RPMI7951 (cell line): ENCODE data around the gene RNU6-1. TPM values are rescaled to one million over a fixed set of nuclear protein-coding genes. Genes with fewer than 3 reads are reported as not detected.

Experiments used
- DNase-seq: peaks from one replicate; pipeline ENCODE4 v3.0.0-alpha.2; 2012; ENCODE audit warnings: low read depth
- total RNA-seq: library from RNA; depleted of rRNA; stranded (reverse); fragments of >200 nt; shearing (Covaris generic); gene quantifications from 2 replicates; pipeline ENCODE4 v1.2.3, GENCODE V29; 2014

RNU6-1 gene
- total RNA-seq, 1 experiment from 2014 or later = not detected

DNA sequence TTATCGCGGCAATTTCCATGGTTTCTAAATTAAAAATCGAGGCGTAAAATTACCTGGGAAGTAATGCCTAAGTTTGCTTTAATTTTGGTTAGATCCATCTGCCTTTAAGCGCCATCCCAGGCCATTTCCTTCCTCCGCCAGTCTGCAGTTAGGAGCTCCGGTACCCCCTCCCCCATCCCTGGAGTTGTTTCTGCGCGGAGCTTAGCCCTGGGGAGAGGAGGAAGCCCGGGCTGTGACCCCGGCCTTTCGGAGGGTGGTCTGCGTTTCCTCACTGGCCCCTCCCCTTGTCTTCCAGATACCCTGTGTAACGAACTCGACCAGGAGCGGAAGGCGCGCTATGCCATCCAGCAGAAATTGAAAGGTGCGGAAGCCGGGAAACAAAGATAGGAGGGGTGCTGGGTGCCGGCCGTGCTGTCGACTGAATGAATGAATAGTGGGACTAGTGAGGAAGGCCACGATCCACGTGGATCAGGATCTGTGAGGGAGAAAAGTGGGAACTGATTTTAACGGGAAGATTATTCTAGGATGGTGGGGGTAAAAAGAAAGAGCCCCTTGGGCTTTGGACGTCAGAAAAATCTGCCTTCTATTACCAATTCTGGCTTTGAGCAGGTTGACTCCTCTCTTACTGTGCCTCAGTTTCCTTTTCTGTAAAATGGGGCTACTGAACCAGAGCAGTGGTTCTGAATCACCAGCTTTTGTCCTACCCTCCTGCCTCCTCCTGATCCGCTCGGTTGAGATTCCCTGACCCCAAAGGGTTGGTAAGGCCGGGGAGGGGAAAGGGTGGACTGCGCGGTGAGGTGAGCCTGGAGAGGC, 6.7 kb downstream of the RNU6-1 start:
- no peak for DNase-seq

DNA sequence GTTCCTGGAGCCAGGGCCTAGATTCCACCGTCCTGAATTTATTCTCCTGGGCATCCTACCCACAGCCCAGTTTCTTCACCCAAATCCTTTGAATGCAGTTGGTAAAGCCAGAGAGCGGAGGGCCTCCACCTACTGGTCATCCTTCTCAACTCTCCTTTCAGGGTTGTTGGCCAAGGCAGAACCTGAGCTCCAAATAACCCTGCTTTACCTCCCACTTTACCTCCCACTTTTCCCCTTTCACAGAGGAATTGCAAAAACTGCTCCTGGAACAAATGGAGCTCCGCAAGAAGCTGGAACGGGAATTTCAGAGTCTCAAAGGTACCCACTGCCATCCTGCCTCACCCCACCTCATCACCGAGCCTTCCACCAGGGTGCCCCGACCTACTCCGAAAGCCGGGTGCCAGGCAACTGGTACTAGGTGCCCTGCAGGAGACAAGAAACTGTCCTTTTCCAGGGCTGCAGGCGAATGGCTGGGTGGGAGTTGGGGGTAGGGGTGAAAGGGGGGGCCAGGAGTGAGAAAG, 7.8 kb downstream of the RNU6-1 start:
- DNase-seq = peak; percentile 39

DNA sequence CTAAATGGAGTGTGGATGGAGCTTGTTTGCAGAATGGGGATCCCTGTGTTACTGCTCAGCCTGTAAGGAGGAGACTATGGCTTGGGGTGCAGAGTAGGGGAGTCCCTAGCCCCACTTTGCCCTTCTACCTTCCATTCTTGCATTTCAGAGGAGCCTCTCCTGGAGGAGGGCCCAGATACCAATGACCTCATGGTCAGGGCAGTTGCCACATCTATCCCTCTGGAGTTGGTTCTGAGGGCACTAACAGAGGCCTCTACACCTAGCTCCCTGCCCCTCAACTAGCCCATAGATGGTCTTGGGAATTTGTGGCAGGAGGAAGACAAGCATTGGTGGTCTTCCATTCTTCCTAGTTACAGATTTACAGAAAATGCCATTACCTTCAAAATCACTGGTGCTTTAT, 8.5 kb downstream of the RNU6-1 start:
- DNase-seq = no peak

DNA sequence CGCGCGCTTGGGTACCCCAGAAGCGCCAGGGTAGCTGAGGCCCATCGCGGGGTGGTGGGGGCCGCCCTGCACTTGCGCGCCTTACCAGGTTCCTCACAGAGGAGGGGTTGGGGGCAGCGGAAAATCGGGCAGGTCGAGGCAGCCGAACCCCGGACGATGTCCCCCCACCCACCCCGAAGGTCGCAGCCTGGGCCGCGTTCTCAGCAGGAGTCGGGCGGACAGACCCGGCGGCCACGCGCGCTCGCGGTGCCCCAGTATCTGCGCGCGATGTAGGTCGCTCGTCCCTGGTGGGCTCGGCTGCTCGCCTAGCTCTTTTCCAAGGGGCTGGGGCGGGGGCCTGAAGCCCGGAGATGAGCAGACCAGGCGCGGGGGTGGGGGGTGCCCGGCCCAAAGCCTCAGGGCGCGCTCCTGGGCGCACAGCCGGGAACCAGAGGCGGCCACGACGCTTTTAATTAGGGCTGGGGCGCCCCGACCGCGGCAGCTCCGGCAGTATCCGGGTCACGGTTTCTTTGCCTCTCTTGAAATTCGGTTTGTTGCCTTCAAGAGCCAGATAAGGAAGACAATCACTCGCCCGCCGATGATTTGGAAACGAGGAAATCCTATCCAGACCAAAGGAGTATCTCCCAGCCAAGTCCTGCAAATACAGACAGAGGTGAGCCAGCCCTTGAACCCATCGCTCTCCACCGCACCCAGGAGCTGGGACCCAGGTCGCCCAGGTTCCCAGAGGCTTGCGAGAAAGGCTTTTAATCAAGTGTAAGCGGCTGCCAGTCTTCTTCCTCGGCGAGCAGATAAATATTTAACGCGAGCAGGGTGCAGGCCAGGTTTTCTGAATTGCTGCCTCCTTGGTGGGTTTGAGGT, 10.0 kb downstream of the RNU6-1 start:
- DNase-seq = no peak

DNA sequence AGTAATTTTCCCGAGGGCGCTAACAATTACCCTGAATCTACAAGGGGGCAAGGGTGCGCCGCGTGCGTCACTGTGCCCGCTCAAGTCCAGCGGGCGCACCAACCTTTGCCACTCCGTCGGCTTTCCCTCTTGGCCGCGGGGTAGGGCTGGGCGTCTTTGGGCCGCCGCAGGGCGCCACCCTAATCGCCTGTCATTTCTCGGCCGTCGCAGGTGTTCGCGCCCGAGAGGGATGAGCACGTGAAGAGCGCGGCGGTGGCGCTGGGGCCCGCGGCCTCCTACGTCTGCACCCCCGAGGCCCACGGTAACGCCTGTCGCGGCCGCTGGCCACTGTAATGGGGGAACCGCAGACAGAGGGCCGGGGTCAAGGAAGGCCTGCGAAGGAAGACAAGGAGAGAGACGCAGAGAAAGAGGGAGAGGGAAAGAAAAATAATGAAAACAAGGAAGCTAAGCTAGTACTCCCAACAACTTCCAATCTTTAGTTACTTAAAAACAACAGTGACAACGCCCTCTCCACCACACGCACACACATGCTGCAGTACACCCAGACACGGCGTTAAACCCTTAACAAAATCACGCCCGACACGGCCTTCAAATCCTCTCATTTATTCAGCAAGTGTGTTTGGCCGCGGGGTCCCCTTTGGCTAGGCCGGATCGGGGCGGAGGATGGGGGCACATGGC, 10.7 kb downstream of the RNU6-1 start:
- DNase-seq = no peak

DNA sequence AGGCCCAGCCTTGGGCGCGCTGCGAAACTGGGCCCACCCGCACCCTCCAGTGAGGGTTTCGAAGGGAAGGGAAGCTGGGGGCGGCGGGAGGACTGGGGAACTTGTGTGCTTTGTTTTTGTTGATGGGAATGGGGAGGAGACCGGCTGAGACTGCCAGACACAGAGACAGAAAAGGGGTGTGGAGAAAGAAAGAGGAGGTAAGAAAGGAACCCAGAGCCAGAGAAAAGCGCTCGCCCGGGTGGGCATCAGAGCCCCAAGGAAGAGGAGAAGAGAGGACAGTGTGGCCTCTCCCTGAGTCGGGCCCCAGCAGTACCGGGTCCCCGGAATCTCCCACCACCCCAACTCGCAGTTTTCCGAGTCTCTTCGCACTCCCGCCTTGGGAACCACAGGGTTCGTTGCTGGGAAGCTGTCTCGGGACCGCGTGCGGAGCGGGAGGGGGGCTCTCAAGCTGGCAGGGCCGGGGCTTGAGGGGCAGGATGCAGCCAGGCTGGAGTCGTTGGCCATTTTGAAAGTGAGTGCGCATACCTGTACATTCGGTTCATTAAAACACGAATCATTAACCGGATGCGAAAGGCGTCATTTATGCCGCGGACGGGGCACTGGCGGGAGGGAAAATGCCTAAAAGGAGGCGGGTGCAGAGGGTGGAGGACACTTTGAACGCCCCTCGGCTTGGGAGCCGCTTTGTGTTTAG, 11.4 kb downstream of the RNU6-1 start:
- DNase-seq = no peak

DNA sequence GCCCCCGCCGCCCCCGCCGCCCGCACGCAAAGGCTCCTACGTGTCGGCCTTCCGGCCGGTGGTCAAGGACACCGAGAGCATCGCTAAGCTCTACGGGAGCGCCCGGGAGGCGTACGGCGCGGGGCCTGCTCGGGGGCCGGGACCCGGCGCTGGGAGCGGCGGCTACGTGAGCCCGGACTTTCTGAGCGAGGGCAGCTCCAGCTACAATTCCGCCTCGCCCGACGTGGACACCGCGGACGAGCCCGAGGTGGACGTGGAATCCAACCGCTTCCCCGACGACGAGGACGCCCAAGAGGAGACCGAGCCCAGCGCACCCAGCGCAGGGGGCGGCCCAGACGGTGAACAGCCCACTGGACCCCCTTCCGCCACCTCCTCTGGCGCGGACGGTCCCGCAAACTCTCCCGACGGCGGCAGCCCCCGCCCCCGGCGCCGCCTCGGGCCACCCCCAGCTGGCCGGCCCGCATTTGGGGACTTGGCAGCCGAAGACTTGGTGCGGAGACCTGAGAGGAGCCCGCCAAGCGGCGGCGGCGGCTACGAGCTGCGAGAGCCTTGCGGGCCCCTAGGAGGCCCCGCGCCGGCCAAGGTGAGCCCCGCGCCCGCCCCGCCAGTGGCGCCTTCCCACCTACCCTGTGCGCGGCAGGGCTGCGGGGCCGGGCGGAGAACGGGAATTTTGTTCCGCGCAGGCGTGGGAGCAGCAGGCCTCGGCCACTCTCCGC, 12.1 kb downstream of the RNU6-1 start:
- no peak for DNase-seq

DNA sequence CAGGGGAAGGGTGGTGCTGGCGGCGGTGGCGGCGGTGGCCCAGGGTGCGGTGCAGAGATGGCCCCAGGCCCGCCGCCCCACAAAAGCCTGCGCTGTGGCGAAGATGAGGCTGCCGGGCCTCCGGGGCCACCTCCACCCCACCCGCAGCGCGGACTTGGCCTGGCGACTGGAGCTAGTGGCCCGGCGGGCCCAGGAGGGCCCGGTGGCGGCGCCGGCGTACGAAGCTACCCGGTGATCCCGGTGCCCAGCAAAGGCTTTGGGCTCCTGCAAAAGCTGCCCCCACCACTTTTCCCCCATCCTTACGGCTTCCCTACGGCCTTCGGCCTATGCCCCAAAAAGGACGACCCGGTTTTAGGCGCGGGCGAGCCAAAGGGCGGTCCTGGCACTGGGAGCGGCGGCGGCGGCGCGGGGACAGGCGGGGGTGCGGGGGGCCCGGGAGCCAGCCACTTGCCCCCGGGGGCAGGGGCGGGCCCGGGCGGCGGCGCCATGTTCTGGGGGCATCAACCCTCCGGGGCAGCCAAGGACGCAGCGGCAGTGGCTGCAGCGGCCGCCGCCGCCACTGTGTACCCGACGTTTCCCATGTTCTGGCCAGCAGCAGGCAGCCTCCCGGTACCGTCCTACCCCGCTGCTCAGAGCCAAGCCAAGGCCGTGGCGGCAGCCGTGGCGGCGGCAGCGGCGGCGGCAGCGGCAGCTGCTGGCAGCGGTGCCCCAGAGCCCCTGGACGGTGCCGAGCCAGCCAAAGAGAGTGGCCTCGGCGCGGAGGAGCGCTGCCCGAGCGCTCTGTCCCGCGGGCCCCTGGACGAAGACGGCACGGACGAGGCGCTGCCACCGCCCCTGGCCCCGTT, 12.9 kb downstream of the RNU6-1 start:
- no peak for DNase-seq

DNA sequence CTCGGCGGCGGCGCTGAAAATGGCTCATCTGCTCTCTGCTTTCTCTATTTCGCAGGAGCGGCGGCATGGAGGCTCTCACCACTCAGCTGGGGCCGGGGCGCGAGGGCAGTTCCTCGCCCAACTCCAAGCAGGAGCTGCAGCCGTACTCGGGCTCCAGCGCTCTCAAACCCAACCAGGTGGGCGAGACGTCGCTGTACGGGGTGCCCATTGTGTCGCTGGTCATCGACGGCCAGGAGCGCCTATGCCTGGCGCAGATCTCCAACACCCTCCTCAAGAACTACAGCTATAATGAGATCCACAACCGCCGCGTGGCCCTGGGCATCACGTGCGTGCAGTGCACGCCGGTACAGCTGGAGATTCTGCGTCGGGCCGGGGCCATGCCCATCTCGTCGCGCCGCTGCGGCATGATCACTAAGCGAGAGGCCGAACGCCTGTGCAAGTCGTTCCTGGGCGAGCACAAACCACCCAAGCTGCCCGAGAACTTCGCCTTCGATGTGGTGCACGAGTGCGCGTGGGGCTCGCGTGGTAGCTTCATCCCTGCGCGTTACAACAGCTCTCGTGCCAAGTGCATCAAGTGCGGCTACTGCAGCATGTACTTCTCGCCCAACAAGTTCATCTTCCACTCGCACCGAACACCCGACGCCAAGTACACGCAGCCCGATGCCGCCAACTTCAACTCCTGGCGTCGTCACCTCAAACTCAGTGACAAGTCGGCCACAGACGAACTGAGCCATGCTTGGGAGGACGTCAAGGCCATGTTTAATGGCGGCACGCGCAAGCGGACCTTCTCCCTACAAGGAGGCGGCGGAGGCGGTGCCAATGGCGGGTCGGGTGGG, 13.7 kb downstream of the RNU6-1 start:
- DNase-seq = no peak

DNA sequence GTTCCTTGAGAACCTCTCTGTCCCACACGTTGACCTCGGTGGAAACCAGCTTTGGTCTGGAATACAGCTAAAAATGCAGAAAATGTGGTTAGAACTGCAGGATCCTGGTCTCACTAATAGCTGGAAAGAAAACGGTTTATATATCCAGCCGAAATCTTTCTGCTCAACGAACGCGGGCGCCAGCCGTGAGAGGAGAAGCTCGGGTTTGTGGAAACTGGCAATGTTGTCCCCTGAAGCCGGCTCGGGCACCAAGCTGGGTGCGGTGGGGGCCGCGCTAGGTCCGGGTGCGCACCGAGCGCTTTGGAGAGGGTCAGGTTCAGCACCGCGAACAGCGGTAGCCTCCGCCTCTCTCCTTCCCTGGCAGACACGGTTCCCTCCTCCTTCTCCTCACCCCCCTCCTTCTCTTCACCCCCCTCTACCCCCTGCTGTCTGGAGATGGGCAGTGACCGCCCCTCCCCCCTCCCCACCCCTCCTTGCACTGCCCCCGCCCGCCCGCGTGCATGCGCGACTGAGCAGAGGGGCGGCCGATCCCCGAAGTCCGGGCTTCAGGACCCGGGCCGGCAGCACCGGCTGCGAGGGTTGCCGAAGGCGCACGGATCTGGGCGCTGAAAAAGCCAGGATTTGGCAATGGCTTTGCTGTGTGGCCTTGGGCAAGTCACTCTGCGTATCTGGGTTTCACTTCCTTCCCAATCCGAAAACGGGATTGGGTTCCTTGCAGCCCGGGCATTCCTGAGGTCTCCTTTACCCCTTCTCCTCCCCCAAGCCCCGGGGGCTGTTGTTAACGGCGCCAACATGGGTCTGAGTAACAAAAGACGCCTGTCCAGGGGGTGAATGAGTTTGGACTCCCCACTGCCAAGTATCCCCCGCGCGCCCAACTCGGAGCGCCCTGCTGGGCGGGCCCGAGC, 14.6 kb downstream of the RNU6-1 start, which contains the start of gene SKOR1:
Gene SKOR1 (plus strand): TSS at position 534 of the 905 bp plus-strand sequence. CDS start 94 bp downstream, at position 628.
- DNase-seq = peak; percentile 30

DNA sequence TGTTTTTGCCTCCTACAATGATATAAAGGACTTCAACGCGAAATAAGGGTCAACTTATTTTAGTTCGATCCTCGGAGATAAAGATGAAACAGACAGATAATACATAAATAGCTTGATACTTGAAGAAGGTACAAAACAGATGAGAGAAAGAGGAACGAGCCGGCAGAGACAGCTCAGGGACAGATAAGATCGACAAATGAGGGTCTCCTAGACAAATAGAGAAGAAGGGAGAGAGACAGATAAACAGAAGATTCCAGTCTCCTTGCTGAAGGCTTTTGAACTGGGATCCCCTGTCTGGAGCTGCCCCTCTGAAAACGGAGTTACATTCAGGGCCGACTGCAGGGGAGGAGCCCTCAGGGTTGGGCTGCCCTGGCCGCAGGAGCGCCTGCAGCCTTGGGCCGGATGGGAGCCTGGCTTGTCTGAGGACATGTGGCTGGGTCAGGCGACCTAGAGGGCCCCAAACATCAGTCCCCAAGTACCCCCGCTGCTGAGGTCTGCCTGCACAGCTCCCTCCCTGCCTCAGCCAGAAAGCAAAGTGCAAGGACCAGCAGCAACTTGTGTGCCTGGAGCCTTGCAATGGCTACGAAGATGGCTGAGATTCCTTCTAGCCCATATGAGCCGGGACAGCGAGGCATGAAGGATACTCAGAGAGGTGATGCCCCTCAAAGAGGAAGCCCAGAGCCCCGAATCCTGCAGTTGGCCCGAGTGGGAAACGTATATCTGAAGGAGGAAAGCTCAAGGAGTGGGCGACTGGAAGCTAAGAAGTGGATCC, 15.5 kb downstream of the RNU6-1 start:
- DNase-seq = no peak

DNA sequence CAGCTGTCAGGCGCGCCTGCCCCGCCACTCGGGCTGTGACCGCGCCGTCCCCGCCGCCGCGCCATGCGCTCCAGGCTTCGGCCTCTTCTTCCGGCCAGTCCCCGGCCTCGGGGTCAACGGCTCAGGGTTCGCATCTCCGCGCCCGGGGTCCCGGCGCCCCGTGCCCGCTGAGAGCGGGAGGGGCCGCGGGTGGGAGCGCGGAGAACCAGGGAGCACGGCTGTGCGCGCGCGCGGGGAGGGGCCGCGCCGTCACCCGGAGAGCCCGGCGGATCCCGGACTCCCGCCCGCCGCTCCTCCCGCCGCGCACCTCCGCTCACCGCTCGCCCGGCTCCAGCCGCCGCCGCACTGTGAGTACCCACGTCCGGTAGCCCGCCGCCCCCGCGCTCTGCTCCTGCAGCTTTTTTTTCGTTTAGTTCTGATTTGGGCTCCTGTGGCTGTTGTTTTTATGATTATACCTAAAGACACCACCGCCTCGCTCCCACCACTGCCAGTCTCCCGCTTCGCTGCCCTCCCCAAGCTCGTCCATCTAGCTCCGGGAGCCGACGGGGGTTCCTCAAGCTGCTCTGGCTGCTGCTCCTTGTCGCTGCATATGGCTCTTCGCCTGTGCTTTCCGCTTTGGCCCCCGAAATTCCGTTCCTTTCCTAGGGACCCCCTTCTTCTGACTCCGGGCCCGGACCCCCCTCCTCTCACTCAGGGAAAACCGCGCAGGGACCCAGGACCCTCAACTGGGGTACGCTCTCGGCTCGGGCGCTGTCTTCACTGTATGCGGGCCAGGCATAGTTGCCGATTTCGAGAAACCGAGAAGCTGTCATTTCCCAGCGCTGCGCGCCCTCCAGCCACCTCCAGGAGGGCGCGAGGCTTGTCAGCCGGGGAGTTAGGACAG, 16.3 kb downstream of the RNU6-1 start:
- no peak for DNase-seq

DNA sequence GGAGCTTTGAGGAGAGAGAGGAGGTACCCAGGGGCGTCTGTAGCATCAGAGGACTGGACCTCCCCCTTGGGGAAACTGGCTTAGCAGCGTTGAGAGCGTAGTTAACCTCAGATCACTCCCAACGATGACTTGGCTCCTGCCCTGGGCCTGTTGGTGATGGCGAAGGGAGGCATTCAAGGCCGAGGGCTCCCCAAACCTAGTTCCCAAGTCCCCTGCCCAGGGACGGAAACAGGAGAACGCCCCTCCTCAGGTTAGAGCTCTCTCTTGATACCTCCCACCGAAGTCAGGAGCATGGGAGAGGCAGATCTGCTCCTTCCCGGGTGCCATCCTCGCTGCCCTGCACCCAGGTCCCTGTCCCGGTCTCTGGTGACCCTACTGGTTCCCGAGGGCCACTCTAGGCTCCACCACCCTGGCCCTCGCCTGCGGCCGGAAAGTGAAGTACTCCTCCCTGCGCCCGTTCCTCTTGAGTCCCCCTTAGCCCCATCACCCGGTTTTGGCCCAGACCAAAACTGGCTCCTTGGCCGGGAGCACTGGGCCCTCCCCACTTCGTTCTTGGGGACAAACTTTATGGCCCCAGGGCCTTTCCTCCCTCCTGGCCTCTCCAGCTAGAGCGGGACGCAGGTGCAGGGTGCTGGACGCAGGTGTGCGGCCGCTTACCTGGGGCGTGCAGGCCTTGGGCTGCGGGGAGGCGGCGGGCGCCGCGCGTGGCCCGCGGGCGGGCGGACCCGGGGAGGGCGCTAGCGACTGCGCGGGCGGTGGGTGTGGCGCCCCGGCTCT, 17.1 kb downstream of the RNU6-1 start:
- DNase-seq = no peak

DNA sequence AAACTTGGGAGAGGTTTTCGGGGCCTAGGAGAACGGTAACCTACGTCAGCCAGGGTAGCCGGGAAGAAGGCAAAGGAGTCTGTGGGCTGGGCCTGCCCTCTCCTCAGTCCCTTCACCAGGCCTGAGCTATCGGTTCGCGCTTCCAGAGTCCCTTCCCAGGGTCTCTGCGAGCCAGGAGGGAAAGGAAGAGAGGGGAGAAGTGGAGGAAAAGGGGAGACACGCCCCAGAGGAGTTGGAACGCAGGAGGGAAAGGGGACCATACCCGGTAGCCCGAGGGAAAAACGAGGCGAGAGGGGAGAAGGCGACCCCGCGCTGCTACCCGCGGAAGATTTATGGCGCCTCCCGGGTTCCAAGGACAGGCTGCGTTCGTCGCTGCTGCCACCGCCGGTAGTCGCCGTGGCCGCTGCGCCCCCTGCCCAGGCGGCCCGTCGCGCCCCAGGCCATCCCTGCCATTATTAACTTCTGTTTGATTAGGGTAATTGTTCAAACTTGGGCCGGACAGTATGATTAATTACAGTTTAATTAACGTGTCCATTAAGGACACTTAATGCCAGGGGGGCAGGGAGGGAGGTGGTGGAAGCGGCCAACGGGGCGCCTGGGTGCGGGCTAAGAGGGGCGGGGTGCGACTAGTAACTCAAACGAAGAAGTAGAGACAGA, 17.9 kb downstream of the RNU6-1 start:
- DNase-seq = no peak
